Activated T-cell treated with anti-CD3 and anti-CD28 coated beads, Interleukin-2, amount 50 U/mL, for 72 hours (primary cell): ENCODE measurements around the gene FNBP1. TPM values are rescaled to one million over a fixed set of nuclear protein-coding genes. Genes with fewer than 3 reads are reported as not detected.
A peak's percentile ranks its signal among the peaks of the same experiment; 100 is the strongest.

Source experiments
- ATAC-seq, 2 donors: fragments of 150-1000 bp; cut with Tn5 transposase; replicated peaks in 1 of 2; 2 replicates each; pipeline ENCODE4 v1.10.0; 2021; ENCODE audit warnings: moderate library complexity in 2 of 2, mild to moderate bottlenecking in 1 of 2
- DNase-seq, 2 donors: peaks; one replicate each; pipeline ENCODE4 v3.0.0; 2021 to 2022; ENCODE audit warnings: mixed read lengths in 1 of 2
- H3K27ac Mint-ChIP-seq: one replicate; pipeline ENCODE4 v1.8.0; 2022; ENCODE audit warnings: mild to moderate bottlenecking, moderate library complexity, mixed read lengths
- H3K27me3 Mint-ChIP-seq: one replicate; pipeline ENCODE4 v1.8.0; 2022; ENCODE audit warnings: low read depth, mixed read lengths
- H3K36me3 Mint-ChIP-seq, 2 donors: one replicate each; pipeline ENCODE4 v1.8.0; 2022; ENCODE audit warnings: mixed read lengths in 2 of 2, mild to moderate bottlenecking in 1 of 2; ENCODE audit not compliant: insufficient read depth in 2 of 2
- H3K4me1 Mint-ChIP-seq: one replicate; pipeline ENCODE4 v1.8.0; 2022; ENCODE audit warnings: low read depth, mixed read lengths
- H3K4me3 Mint-ChIP-seq, 2 donors: one replicate each; pipeline ENCODE4 v1.8.0; 2022; ENCODE audit warnings: mild to moderate bottlenecking in 2 of 2, mixed read lengths in 2 of 2, moderate library complexity in 2 of 2
- H3K9me3 Mint-ChIP-seq, 2 donors: one replicate each; pipeline ENCODE4 v1.8.0; 2022; ENCODE audit warnings: mixed read lengths in 2 of 2
- total RNA-seq, 2 donors: library from RNA; stranded (reverse); gene quantifications; one replicate each; pipeline ENCODE4 v1.2.3, GENCODE V29; 2022

FNBP1 gene
- total RNA-seq, 2 donors from 2014 or later, result 301 to 323 TPM

GRCh38 chr9:129880654-129881546 is 162.1 kb downstream of the FNBP1 start:
- H3K27ac Mint-ChIP-seq, result peak overlapping the region; percentile 54
- no peak overlapping the region for H3K4me3 Mint-ChIP-seq
- ATAC-seq, result no peak
- DNase-seq, result no peak
- no peaks in the 10 kb centered on the region for H3K27me3 Mint-ChIP-seq
- H3K36me3 Mint-ChIP-seq, result peaks cover 2 to 8% of the 10 kb centered on the region in 2 donors
- no peaks in the 10 kb centered on the region for H3K9me3 Mint-ChIP-seq
- H3K4me1 Mint-ChIP-seq, result peaks cover 20% of the 10 kb centered on the region

GRCh38 chr9:129879991-129880653 is 162.9 kb downstream of the FNBP1 start:
- Mint-ChIP-seq H3K4me1 (peaks cover 16% of the 10 kb centered on the region), H3K36me3 (peaks cover 2 to 8% of the 10 kb centered on the region in 2 donors), H3K27ac (peak overlapping the region; percentile 57), H3K27me3 (no peaks in the 10 kb centered on the region), H3K9me3 (no peaks in the 10 kb centered on the region), H3K4me3 (no peak overlapping the region)
- DNase-seq (no peak), ATAC-seq (no peak)

GRCh38 chr9:129879103-129879699 is 163.8 kb downstream of the FNBP1 start:
- H3K4me1 Mint-ChIP-seq, result peaks cover 11% of the 10 kb centered on the region
- H3K9me3 Mint-ChIP-seq, result no peaks in the 10 kb centered on the region
- DNase-seq, result no peak
- ATAC-seq, result peak in 1 of 2 donors; percentile 2
- H3K36me3 Mint-ChIP-seq, result peaks cover 0 to 4% of the 10 kb centered on the region in 2 donors
- H3K27me3 Mint-ChIP-seq, result no peaks in the 10 kb centered on the region
- no peak overlapping the region for H3K4me3 Mint-ChIP-seq
- no peak overlapping the region for H3K27ac Mint-ChIP-seq

- Mint-ChIP-seq H3K4me3 (no peak overlapping the region), H3K27me3 (no peaks in the 10 kb centered on the region), H3K9me3 (no peaks in the 10 kb centered on the region), H3K4me1 (peaks cover 13% of the 10 kb centered on the region), H3K36me3 (peaks cover 0 to 10% of the 10 kb centered on the region in 2 donors), H3K27ac (peak overlapping the region; percentile 55)
- ATAC-seq (peak in 1 of 2 donors; percentile 5), DNase-seq (no peak)
Observed at GRCh38 chr9:129878291-129878690, 164.7 kb downstream of the FNBP1 start.

- no peak for ATAC-seq
- H3K36me3 Mint-ChIP-seq, result peaks cover 0 to 9% of the 10 kb centered on the region in 2 donors
Observed at GRCh38 chr9:129876815-129877214, 166.2 kb downstream of the FNBP1 start.

GRCh38 chr9:129875687-129876395 is 167.1 kb downstream of the FNBP1 start:
- no peaks in the 10 kb centered on the region for H3K27me3 Mint-ChIP-seq
- H3K4me3 Mint-ChIP-seq, result no peak overlapping the region
- H3K4me1 Mint-ChIP-seq, result peaks cover 25% of the 10 kb centered on the region
- DNase-seq, result no peak
- no peak overlapping the region for H3K27ac Mint-ChIP-seq
- H3K36me3 Mint-ChIP-seq, result peaks cover 0 to 11% of the 10 kb centered on the region in 2 donors
- no peak for ATAC-seq
- no peaks in the 10 kb centered on the region for H3K9me3 Mint-ChIP-seq

More at GRCh38 chr9:129876815-129877214, 166.2 kb downstream of the FNBP1 start:
- no peaks in the 10 kb centered on the region for H3K9me3 Mint-ChIP-seq
- H3K27me3 Mint-ChIP-seq, result no peaks in the 10 kb centered on the region
- no peak for DNase-seq
- H3K4me1 Mint-ChIP-seq, result peaks cover 17% of the 10 kb centered on the region
- peak overlapping the region; percentile 33 for H3K27ac Mint-ChIP-seq
- H3K4me3 Mint-ChIP-seq, result no peak overlapping the region

GRCh38 chr9:129875181-129875611 is 167.8 kb downstream of the FNBP1 start:
- H3K27ac Mint-ChIP-seq, result no peak overlapping the region
- peaks cover 0 to 12% of the 10 kb centered on the region in 2 donors for H3K36me3 Mint-ChIP-seq
- ATAC-seq, result no peak

GRCh38 chr9:129874261-129875101 is 168.5 kb downstream of the FNBP1 start:
- Mint-ChIP-seq H3K4me1 (peaks cover 37% of the 10 kb centered on the region), H3K9me3 (no peaks in the 10 kb centered on the region), H3K27me3 (no peaks in the 10 kb centered on the region)

More at GRCh38 chr9:129875181-129875611, 167.8 kb downstream of the FNBP1 start:
- DNase-seq, result no peak
- Mint-ChIP-seq H3K27me3 (no peaks in the 10 kb centered on the region), H3K4me1 (peaks cover 31% of the 10 kb centered on the region), H3K4me3 (no peak overlapping the region), H3K9me3 (no peaks in the 10 kb centered on the region)

GRCh38 chr9:129873563-129874190 is 169.3 kb downstream of the FNBP1 start:
- ATAC-seq (no peak), DNase-seq (no peak)
- H3K36me3 Mint-ChIP-seq, result peaks cover 0 to 14% of the 10 kb centered on the region in 2 donors
- no peaks in the 10 kb centered on the region for H3K9me3 Mint-ChIP-seq
- H3K4me1 Mint-ChIP-seq, result peaks cover 45% of the 10 kb centered on the region
- H3K27me3 Mint-ChIP-seq, result no peaks in the 10 kb centered on the region
- H3K27ac Mint-ChIP-seq, result peak overlapping the region; percentile 36
- H3K4me3 Mint-ChIP-seq, result no peak overlapping the region

More at GRCh38 chr9:129874261-129875101, 168.5 kb downstream of the FNBP1 start:
- H3K36me3 Mint-ChIP-seq, result peaks cover 0 to 14% of the 10 kb centered on the region in 2 donors
- H3K4me3 Mint-ChIP-seq, result no peak overlapping the region
- ATAC-seq (no peak), DNase-seq (no peak)
- H3K27ac Mint-ChIP-seq, result no peak overlapping the region

- Mint-ChIP-seq H3K9me3 (no peaks in the 10 kb centered on the region), H3K4me3 (peak overlapping the region in 1 of 2 donors; percentile 70), H3K27ac (peak overlapping the region; percentile 93), H3K4me1 (peaks cover 68% of the 10 kb centered on the region), H3K36me3 (peaks cover 2 to 19% of the 10 kb centered on the region in 2 donors), H3K27me3 (no peaks in the 10 kb centered on the region)
- no peak for ATAC-seq
- no peak for DNase-seq
Observed at GRCh38 chr9:129871046-129871445, 171.9 kb downstream of the FNBP1 start.

- no peak for DNase-seq
- Mint-ChIP-seq H3K36me3 (peaks cover 3 to 26% of the 10 kb centered on the region in 2 donors), H3K27me3 (no peaks in the 10 kb centered on the region), H3K9me3 (no peaks in the 10 kb centered on the region), H3K4me3 (peak overlapping the region; percentile 72 to 75), H3K27ac (peak overlapping the region; percentile 66), H3K4me1 (peaks cover 76% of the 10 kb centered on the region)
- ATAC-seq, result no peak
Observed at GRCh38 chr9:129869585-129870501, 173.1 kb downstream of the FNBP1 start.
